Subcutaneous abdominal adipose tissue (tissue), 5 donors: ENCODE data around the gene NLE1.

Source experiments
- H3K27ac ChIP-seq: one replicate; pipeline ENCODE4 v1.7.0; 2013; ENCODE audit warnings: low read depth, mild to moderate bottlenecking, inconsistent platforms, low read length, moderate library complexity
- H3K27me3 ChIP-seq, 5 donors: one replicate each; pipeline ENCODE4 v1.7.0; 2013; ENCODE audit warnings: low read length in 5 of 5, inconsistent platforms in 1 of 5; ENCODE audit not compliant: control insufficient read depth in 5 of 5, insufficient read depth in 4 of 5
- H3K36me3 ChIP-seq, 5 donors: one replicate each; pipeline ENCODE4 v1.7.0; 2013; ENCODE audit warnings: low read length in 5 of 5; ENCODE audit not compliant: control insufficient read depth in 5 of 5, insufficient read depth in 5 of 5
- H3K4me1 ChIP-seq, 5 donors: one replicate each; pipeline ENCODE4 v1.7.0; 2013; ENCODE audit warnings: low read length in 5 of 5, mild to moderate bottlenecking in 3 of 5, moderate library complexity in 1 of 5; ENCODE audit not compliant: control insufficient read depth in 5 of 5, insufficient read depth in 5 of 5
- H3K4me3 ChIP-seq, 5 donors: one replicate each; pipeline ENCODE4 v1.7.0; 2013; ENCODE audit warnings: low read length in 5 of 5, low read depth in 1 of 5
- H3K9ac ChIP-seq, 5 donors: one replicate each; pipeline ENCODE4 v1.7.0; 2013; ENCODE audit warnings: low read length in 5 of 5, mild to moderate bottlenecking in 4 of 5, moderate library complexity in 3 of 5
- H3K9me3 ChIP-seq, 5 donors: one replicate each; pipeline ENCODE4 v1.7.0; 2013; ENCODE audit warnings: low read length in 5 of 5; ENCODE audit not compliant: control insufficient read depth in 5 of 5
- donor health status: healthy.
- donor health status: healthy.
- donor health status: healthy.
- donor health status: healthy.
- donor health status: healthy.

NLE1 gene

DNA sequence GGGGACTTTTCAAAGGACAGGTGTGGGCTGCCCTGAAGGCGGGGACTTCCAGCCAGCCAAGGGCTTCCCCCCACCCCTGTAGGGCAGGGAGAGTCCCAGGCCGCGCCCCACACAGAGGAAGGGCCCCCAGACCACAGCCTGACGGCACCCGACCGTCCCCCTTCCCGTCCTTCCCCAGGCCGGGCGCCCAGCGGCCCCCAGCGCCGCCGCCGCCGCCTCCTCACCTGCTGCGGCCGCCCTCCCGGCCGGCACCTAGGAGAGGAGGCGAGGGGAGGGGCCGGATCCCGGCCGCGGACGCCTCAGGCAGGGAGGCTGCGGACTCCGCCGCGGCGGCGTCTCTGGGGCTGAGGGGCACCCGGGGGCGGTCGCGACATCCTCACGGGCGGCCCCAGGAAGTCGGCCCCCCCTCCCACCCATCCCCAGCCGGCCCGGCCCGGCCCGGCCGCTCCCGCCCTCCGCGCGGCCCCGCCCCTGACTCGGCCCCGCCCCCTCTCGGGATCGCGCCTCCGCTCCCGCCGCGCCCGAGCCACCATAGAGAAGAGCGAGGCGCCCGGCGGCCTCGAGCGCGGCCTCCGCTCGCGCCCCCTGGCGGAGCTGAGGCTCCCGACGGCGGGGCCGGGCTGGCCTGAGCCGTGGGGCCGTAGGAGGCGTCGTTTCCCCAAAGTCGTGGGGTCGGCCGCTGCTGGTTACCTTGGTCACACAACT, 53.1 kb downstream of the NLE1 start:
- Histone ChIP-seq H3K4me3 (peak overlapping the region; percentile 81 to 96 (median 89)), H3K9ac (peak overlapping the region; percentile 81 to 95 (median 86)), H3K4me1 (peaks cover 5 to 21% (median 18%) of the 10 kb centered on the region in 5 donors), H3K9me3 (no peaks in the 10 kb centered on the region), H3K36me3 (no peaks in the 10 kb centered on the region), H3K27ac (peak overlapping the region; percentile 88), H3K27me3 (no peaks in the 10 kb centered on the region)

DNA sequence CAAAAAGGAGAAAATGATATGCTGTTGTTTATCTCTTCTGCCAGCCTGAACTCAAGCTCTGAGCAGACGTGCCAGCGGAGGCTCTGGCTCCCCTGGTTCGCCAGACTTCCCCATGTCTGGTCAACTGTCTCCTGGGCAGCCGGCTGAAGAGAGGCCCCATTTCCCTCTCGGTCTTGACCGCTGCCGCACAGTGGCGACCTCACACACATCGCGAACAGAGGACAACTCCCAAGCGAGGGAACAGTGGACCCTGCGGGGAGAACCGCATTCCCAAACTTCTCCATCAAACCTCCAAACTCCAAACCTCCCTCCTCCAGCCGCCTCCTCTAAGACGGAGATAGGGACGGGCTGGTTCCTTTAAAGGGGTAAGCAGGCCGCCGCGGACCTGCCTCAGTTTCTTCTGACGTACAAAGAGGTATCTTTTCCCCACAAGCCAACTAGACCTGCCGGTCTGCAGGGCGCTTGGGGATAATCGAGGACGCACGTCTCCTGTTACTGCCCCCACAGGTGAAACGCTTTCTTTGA, 53.7 kb downstream of the NLE1 start:
- Histone ChIP-seq H3K9ac (peak overlapping the region; percentile 77 to 95 (median 86)), H3K9me3 (no peaks in the 10 kb centered on the region), H3K36me3 (no peaks in the 10 kb centered on the region), H3K4me1 (peaks cover 5 to 21% (median 18%) of the 10 kb centered on the region in 5 donors), H3K27ac (peak overlapping the region; percentile 88), H3K4me3 (peak overlapping the region; percentile 81 to 96 (median 89)), H3K27me3 (no peaks in the 10 kb centered on the region)

DNA sequence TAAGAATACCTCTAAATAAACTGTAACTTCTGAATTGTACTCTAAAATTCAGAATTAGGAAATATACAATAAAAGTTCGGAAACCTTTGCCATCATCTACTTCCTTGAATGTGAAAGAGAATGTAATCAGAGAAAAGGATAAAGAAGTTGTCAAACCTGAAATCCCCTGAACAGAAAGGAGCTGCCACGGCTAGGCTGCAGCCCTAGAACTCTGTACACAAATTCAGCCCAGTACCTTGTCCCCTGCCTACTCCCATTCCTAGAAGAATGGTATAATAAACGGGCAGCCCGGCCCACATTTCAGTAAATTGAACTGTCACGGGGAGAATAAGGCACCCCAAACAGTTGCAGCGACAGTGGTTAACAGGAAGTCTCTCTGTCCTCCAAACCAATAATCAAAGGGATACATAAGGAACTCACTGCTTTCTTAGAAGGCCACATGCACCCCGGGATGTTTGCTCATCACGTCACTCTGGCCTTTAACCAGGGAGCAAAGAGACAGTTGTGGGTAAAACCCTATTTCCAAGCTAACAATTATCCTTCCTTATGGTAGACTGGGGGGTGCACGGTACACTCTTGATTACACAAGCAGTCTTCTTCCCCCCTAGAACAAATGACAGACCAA, 54.3 kb downstream of the NLE1 start:
- H3K27ac ChIP-seq = peak overlapping the region; percentile 88
- no peaks in the 10 kb centered on the region for H3K36me3 ChIP-seq
- H3K4me3 ChIP-seq = peak overlapping the region; percentile 81 to 96 (median 89)
- H3K9ac ChIP-seq = peak overlapping the region; percentile 77 to 95 (median 86)
- no peaks in the 10 kb centered on the region for H3K9me3 ChIP-seq
- H3K27me3 ChIP-seq = no peaks in the 10 kb centered on the region
- peaks cover 5 to 21% (median 18%) of the 10 kb centered on the region in 5 donors for H3K4me1 ChIP-seq

DNA sequence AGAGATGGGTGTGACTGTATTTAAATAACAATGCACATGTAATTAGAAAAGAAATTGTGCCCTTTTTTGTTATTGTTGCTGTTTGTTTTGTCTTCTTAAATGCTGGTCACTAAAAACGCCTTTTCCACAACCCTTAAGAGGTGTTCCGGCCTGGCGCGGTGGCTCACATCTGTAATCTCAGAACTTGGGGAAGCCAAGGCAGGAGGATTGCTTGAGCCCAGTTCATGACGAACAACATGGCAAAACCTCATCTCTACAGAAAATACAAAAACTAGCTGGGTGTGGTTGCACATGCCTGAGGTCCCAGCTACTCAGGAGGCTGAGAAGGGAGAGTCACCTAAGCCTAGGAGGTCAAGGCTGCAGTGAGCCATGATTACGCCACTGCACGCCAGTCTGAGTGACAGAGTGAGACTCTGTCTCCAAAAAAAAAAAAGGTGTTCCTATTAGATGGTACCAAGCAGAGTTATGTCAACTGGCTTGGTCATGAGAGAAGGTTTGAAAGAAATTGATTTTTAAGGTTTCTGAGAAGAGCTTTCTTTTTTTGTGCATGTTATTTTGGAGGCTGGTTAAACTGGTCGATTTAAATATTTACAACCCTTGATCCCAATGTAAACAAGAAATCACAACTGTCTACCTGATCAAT, 55.1 kb downstream of the NLE1 start:
- H3K9ac ChIP-seq = no peak overlapping the region

DNA sequence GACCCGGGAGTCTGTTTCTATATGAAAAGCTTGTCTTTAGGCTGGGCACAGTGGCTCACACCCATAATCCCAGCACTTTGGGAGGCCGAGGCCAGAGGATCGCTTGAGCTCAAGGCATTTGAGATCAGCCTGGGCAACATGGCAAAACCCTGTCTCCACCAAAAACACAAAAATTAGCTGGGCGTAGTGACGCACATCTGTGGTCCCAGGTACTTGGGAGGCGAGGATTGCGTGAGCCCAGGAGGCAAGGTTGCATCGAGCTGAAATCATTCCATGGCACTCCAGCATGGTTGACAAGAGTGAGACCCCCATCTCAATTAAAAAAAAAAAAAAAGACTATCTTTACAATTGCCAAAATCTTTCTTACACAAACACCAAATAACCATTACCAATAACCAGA, 55.9 kb downstream of the NLE1 start:
- H3K4me3 ChIP-seq = no peak overlapping the region
- H3K9me3 ChIP-seq = no peaks in the 10 kb centered on the region
- H3K9ac ChIP-seq = no peak overlapping the region
- peaks cover 5 to 30% (median 23%) of the 10 kb centered on the region in 5 donors for H3K4me1 ChIP-seq
- H3K27ac ChIP-seq = no peak overlapping the region
- no peaks in the 10 kb centered on the region for H3K27me3 ChIP-seq
- H3K36me3 ChIP-seq = no peaks in the 10 kb centered on the region

More for the DNA sequence above, 55.1 kb downstream of the NLE1 start:
- peaks cover 5 to 25% (median 20%) of the 10 kb centered on the region in 5 donors for H3K4me1 ChIP-seq
- no peak overlapping the region for H3K4me3 ChIP-seq
- H3K27ac ChIP-seq = no peak overlapping the region
- no peaks in the 10 kb centered on the region for H3K9me3 ChIP-seq
- H3K36me3 ChIP-seq = no peaks in the 10 kb centered on the region
- no peaks in the 10 kb centered on the region for H3K27me3 ChIP-seq

- Histone ChIP-seq H3K9ac (no peak overlapping the region), H3K27ac (no peak overlapping the region), H3K4me3 (no peak overlapping the region), H3K4me1 (peaks cover 5 to 29% (median 27%) of the 10 kb centered on the region in 5 donors), H3K9me3 (no peaks in the 10 kb centered on the region), H3K36me3 (no peaks in the 10 kb centered on the region), H3K27me3 (no peaks in the 10 kb centered on the region)
These were observed 57.1 kb downstream of the NLE1 start for GRCh38 chr17:35084987-35085386.

GRCh38 chr17:35083071-35083470, 59.0 kb downstream of the NLE1 start:
- no peak overlapping the region for H3K9ac ChIP-seq
- no peak overlapping the region for H3K4me3 ChIP-seq
- H3K27me3 ChIP-seq = no peaks in the 10 kb centered on the region
- no peaks in the 10 kb centered on the region for H3K9me3 ChIP-seq
- H3K36me3 ChIP-seq = no peaks in the 10 kb centered on the region
- no peak overlapping the region for H3K27ac ChIP-seq
- peaks cover 2 to 22% (median 14%) of the 10 kb centered on the region in 5 donors for H3K4me1 ChIP-seq

DNA sequence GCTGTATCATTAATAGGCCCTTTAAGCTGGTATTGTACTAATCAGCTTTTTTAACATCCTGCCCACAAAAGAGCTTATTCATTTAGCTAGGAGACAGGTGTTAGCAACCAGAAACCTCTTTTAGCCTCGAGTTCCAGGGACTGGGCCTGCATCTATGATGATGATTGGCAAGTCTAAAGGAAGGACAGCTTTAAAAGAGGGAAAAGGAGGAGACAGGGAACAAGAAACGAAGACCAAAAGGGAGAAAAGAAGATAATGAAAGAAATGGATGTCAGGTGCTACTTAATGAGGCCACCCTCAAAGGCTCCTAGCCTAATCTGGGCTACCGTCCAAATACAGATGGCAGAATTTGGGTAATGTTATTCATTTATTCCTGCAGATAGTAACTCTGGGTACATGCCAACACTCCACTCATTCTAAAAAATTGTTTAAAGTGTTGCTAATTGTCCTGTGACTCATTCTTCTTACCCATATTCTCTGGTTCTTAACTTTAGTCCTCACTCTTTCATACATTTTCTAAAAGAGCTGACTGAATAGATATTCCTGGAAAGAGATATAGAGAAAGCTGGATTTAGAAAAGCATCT, 59.9 kb downstream of the NLE1 start:
- Histone ChIP-seq H3K27me3 (no peaks in the 10 kb centered on the region), H3K4me1 (peaks cover 0 to 13% (median 9%) of the 10 kb centered on the region in 5 donors), H3K9ac (no peak overlapping the region), H3K9me3 (no peaks in the 10 kb centered on the region), H3K27ac (no peak overlapping the region), H3K36me3 (no peaks in the 10 kb centered on the region), H3K4me3 (no peak overlapping the region)

- peak overlapping the region in 1 of 5 donors; percentile 4 for H3K9ac ChIP-seq
- no peak overlapping the region for H3K4me3 ChIP-seq
- no peak overlapping the region for H3K27ac ChIP-seq
- H3K36me3 ChIP-seq = no peaks in the 10 kb centered on the region
- H3K4me1 ChIP-seq = peaks cover 0 to 12% (median 9%) of the 10 kb centered on the region in 5 donors
- H3K27me3 ChIP-seq = no peaks in the 10 kb centered on the region
- no peaks in the 10 kb centered on the region for H3K9me3 ChIP-seq
These were observed 60.5 kb downstream of the NLE1 start for GRCh38 chr17:35081638-35082037.
